Ishikawa (cell line): ENCODE results near the gene EMP2.

Experiments
- CEBPB ChIP-seq: IDR thresholded peaks from 2 replicates; pipeline ENCODE4 v1.6.1; 2012
- CREB1 ChIP-seq: IDR thresholded peaks from 2 replicates; pipeline ENCODE4 v1.6.1; 2012; ENCODE audit warnings: low read depth
- EGR1 ChIP-seq: IDR thresholded peaks from 2 replicates; pipeline ENCODE4 v1.6.1; 2012
- EP300 ChIP-seq: IDR thresholded peaks from 2 replicates; pipeline ENCODE4 v1.6.1; 2012; ENCODE audit warnings: borderline replicate concordance
- FOXM1 ChIP-seq: IDR thresholded peaks from 2 replicates; pipeline ENCODE4 v1.6.1; 2012; ENCODE audit warnings: low read depth, borderline replicate concordance
- MAX ChIP-seq: IDR thresholded peaks from 2 replicates; pipeline ENCODE4 v1.6.1; 2012
- NFIC ChIP-seq: IDR thresholded peaks from 2 replicates; pipeline ENCODE4 v1.6.1; 2012
- RAD21 ChIP-seq: IDR thresholded peaks from 2 replicates; pipeline ENCODE4 v1.6.1; 2012; ENCODE audit warnings: low read depth
- REST ChIP-seq: IDR thresholded peaks from 2 replicates; pipeline ENCODE4 v1.6.1; 2012; ENCODE audit warnings: low read depth, mild to moderate bottlenecking
- TAF1 ChIP-seq: IDR thresholded peaks from 2 replicates; pipeline ENCODE4 v1.6.1; 2012; ENCODE audit warnings: low read depth, mild to moderate bottlenecking
- TCF12 ChIP-seq: IDR thresholded peaks from 2 replicates; pipeline ENCODE4 v1.6.1; 2012; ENCODE audit warnings: low read depth
- TEAD4 ChIP-seq: IDR thresholded peaks from 2 replicates; pipeline ENCODE4 v1.6.1; 2012
- USF1 ChIP-seq: IDR thresholded peaks from 2 replicates; pipeline ENCODE4 v1.6.1; 2012
- YY1 ChIP-seq: IDR thresholded peaks from 2 replicates; pipeline ENCODE4 v1.6.1; 2012; ENCODE audit warnings: low read depth
- ZBTB7A ChIP-seq: IDR thresholded peaks from 2 replicates; pipeline ENCODE4 v1.6.1; 2012; ENCODE audit warnings: low read depth

EMP2 gene

GRCh38 chr16:10579965-10580882 is at the start of gene EMP2:
EMP2 (minus strand) TSS chr16:10580598; CDS start chr16:10547617, 32,981 bp downstream.
- TF ChIP-seq REST (no peak), RAD21 (peak; percentile 47; the same call in 1 of the 2 replicates), MAX (peak; percentile 65), TAF1 (peak; percentile 36), YY1 (no peak), NFIC (no peak), CEBPB (no peak), CREB1 (0 out of 2 replicates have a peak, but pooled peaks have one; percentile 22), EGR1 (peak; percentile 89), TEAD4 (no peak), FOXM1 (no peak), EP300 (no peak), TCF12 (peak; percentile 32; the same call in 1 of the 2 replicates), USF1 (no peak), ZBTB7A (peak; percentile 96)

GRCh38 chr16:10629592-10629963 is 49.2 kb upstream of the EMP2 start:
- TF ChIP-seq RAD21 (peak; percentile 40), REST (no peak)

- TF ChIP-seq TCF12 (no peak), MAX (no peak), TAF1 (no peak), FOXM1 (no peak), YY1 (no peak), EGR1 (no peak), ZBTB7A (no peak), REST (no peak), CREB1 (no peak)
Observed at GRCh38 chr16:10625595-10626357, 45.4 kb upstream of the EMP2 start.

GRCh38 chr16:10624527-10624926 is 44.1 kb upstream of the EMP2 start:
- TF ChIP-seq REST (no peak), TAF1 (no peak), RAD21 (no peak), YY1 (no peak), TCF12 (no peak), EGR1 (no peak), USF1 (no peak), TEAD4 (no peak), ZBTB7A (no peak), NFIC (no peak), FOXM1 (no peak)
